ENCODE results near the gene PSIP1. TPM values are rescaled to one million over a fixed set of nuclear protein-coding genes. Genes with fewer than 3 reads are reported as not detected.

PSIP1 gene
- polyA plus RNA-seq, 3 donors = 14.7 to 20.2 (median 19.8) TPM

DNA sequence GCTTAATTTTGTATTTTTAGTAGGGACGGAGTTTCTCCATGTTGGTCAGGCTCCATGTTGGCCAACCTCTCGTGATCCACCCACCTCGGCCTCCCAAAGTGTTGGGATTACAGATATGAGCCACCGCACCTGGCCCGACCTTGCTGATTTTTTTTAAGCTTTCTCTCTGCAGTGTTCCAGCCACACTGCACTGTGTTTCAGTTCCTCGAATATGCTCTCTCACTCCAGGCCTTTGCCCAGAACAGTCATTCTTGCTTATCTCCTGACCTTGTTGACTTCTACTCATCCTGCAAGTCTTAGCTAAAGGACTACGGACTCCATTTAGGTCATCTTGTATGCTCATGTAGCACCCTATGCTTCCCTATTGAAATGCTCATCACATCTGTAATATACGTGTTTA is 84.8 kb downstream of the PSIP1 start:
- H3K27ac ChIP-seq (ENCODE audit: low read depth in 1 of 2, low read length in 2 of 2) = peak overlapping the region in 1 of 2 donors; percentile 52
- peaks cover 58 to 80% of the 10 kb centered on the region in 2 donors for H3K4me1 ChIP-seq (ENCODE audit: control insufficient read depth in 1 of 2, insufficient read depth in 2 of 2, low read length in 2 of 2)
- Mint-ChIP-seq H3K9me3 (no peaks in the 10 kb centered on the region), H3K27ac (peak overlapping the region in 5 of 7 donors; percentile 23 to 83 (median 70)), H3K4me1 (peaks cover 73% of the 10 kb centered on the region), H3K27me3 (ENCODE audit: low read depth in 3 of 3) (peaks cover 0 to 3% (median 1%) of the 10 kb centered on the region in 3 donors), H3K4me3 (peak overlapping the region in 1 of 2 donors; percentile 75), H3K36me3 (peaks cover 26 to 36% of the 10 kb centered on the region in 2 donors)
- peaks cover 15 to 22% of the 10 kb centered on the region in 2 donors for H3K36me3 ChIP-seq (replicated peaks in 1 of 2; ENCODE audit: control insufficient read depth in 1 of 2, insufficient read depth in 2 of 2, low read length in 2 of 2)
- no peak overlapping the region for H2AFZ ChIP-seq (ENCODE audit: insufficient read depth, low read depth, low read length, poor library complexity, severe bottlenecking)
- peaks cover 83% of the 10 kb centered on the region for H3K79me2 ChIP-seq (ENCODE audit: insufficient read depth, low read length)
- H3K9me3 ChIP-seq (replicated peaks in 1 of 2; ENCODE audit: control insufficient read depth in 1 of 2, insufficient read depth in 1 of 2, low read length in 2 of 2) = no peaks in the 10 kb centered on the region
- no peak for DNase-seq
- H3K4me3 ChIP-seq (replicated peaks in 1 of 3; ENCODE audit: low read depth in 2 of 3, low read length in 3 of 3) = peak overlapping the region in 1 of 3 experiments; percentile 45
- H3K9ac ChIP-seq (ENCODE audit: insufficient read depth, low read length, poor library complexity, severe bottlenecking) = no peak overlapping the region
- no peaks in the 10 kb centered on the region for H3K27me3 ChIP-seq (ENCODE audit: control insufficient read depth in 2 of 2, insufficient read depth in 2 of 2, low read length in 2 of 2)
- intact Hi-C loops (cut with micrococcal nuclease) = loop anchor here in 1 of 2 donors (10.0 kb wide), 1 partner anchor 89 kb away; the partner anchor contains the start of gene PSIP1
- 69% methylated on average over 5 of the region's 8 CpGs for WGBS (ENCODE audit: insufficient coverage)
- peak overlapping the region; percentile 43 for H3K4me2 ChIP-seq (replicated peaks; ENCODE audit: extremely low read depth, low read length, poor library complexity, severe bottlenecking)
- H4K20me1 ChIP-seq (ENCODE audit: insufficient read depth, low read length) = peaks cover 20% of the 10 kb centered on the region
- TF ChIP-seq, protein P1, sequence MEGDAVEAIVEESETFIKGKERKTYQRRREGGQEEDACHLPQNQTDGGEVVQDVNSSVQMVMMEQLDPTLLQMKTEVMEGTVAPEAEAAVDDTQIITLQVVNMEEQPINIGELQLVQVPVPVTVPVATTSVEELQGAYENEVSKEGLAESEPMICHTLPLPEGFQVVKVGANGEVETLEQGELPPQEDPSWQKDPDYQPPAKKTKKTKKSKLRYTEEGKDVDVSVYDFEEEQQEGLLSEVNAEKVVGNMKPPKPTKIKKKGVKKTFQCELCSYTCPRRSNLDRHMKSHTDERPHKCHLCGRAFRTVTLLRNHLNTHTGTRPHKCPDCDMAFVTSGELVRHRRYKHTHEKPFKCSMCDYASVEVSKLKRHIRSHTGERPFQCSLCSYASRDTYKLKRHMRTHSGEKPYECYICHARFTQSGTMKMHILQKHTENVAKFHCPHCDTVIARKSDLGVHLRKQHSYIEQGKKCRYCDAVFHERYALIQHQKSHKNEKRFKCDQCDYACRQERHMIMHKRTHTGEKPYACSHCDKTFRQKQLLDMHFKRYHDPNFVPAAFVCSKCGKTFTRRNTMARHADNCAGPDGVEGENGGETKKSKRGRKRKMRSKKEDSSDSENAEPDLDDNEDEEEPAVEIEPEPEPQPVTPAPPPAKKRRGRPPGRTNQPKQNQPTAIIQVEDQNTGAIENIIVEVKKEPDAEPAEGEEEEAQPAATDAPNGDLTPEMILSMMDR (IDR thresholded peaks at IDR 0.05) = no peak

DNA sequence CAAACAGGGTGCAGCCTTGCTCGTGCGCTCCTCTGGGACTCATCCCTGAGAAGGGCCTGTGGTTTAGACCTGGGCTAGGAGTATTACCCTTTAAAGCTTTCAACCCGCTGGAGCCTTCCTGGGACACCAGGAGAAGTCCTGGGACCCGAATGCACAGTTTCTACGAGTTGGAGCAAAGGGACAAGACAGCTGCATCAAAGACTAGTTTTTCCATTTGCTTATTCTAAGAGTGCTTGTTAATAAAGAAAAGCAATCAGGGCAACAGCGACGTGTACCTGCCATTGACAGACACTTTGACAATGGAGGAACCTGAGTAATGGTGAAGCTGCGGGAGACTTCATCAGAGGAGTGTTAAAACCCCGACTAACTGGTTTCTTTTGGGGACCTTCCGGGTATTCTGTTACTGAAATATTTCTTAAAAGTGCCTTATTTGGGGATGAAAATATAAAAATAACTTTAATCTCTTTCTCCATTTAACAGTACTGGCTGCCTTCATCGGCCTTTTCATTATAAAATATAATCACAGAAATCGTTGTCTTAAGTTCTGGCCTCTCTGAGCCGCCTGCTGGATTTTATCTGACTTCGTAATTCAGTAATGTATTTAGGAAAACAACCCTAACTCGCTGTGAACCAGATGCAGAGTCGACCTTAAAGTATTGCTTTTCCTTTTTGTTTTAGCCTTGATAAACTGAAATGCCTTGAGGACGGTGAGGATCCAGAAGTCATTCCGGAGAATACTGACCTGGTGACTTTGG is 87.4 kb downstream of the PSIP1 start:
- Mint-ChIP-seq H3K4me3 (peak overlapping the region; percentile 90 to 93), H3K4me1 (peaks cover 52% of the 10 kb centered on the region), H3K27ac (peak overlapping the region; percentile 69 to 89 (median 85)), H3K27me3 (ENCODE audit: low read depth in 3 of 3) (peaks cover 0 to 5% (median 1%) of the 10 kb centered on the region in 3 donors), H3K36me3 (peaks cover 16 to 28% of the 10 kb centered on the region in 2 donors), H3K9me3 (no peaks in the 10 kb centered on the region)
- TF ChIP-seq, protein P1 (IDR thresholded peaks at IDR 0.05) = no peak
- Histone ChIP-seq H2AFZ (ENCODE audit: insufficient read depth, low read depth, low read length, poor library complexity, severe bottlenecking) (peak overlapping the region; percentile 96), H3K79me2 (ENCODE audit: insufficient read depth, low read length) (peaks cover 58% of the 10 kb centered on the region), H3K27me3 (ENCODE audit: control insufficient read depth in 2 of 2, insufficient read depth in 2 of 2, low read length in 2 of 2) (no peaks in the 10 kb centered on the region), H4K20me1 (ENCODE audit: insufficient read depth, low read length) (peaks cover 17% of the 10 kb centered on the region), H3K27ac (ENCODE audit: low read depth in 1 of 2, low read length in 2 of 2) (peak overlapping the region; percentile 39 to 85), H3K4me1 (ENCODE audit: control insufficient read depth in 1 of 2, insufficient read depth in 2 of 2, low read length in 2 of 2) (peaks cover 49 to 58% of the 10 kb centered on the region in 2 donors), H3K4me2 (replicated peaks; ENCODE audit: extremely low read depth, low read length, poor library complexity, severe bottlenecking) (peak overlapping the region; percentile 95), H3K9me3 (replicated peaks in 1 of 2; ENCODE audit: control insufficient read depth in 1 of 2, insufficient read depth in 1 of 2, low read length in 2 of 2) (no peaks in the 10 kb centered on the region), H3K4me3 (replicated peaks in 1 of 3; ENCODE audit: low read depth in 2 of 3, low read length in 3 of 3) (peak overlapping the region; percentile 76 to 99 (median 90)), H3K36me3 (replicated peaks in 1 of 2; ENCODE audit: control insufficient read depth in 1 of 2, insufficient read depth in 2 of 2, low read length in 2 of 2) (peaks cover 15 to 22% of the 10 kb centered on the region in 2 donors), H3K9ac (ENCODE audit: insufficient read depth, low read length, poor library complexity, severe bottlenecking) (peak overlapping the region; percentile 80)
- 0% methylated on average over 7 of the region's 18 CpGs for WGBS (ENCODE audit: insufficient coverage)
- no peak for DNase-seq
- intact Hi-C loops (cut with micrococcal nuclease) = loop anchor here (5.0 to 10.0 kb wide), 2 partner anchors 89 to 91 kb away; partner anchors contain the start of gene PSIP1 (in 2 of the 2)

Data from CD14-positive monocyte (primary cell).